Sigmoid colon (tissue), 7 donors: ENCODE results near the gene ACAT2. TPM values are rescaled to one million over a fixed set of nuclear protein-coding genes. Genes with fewer than 3 reads are reported as not detected.
"Not testable (repeated sequence)": the region's sequence is repeated elsewhere in the genome, so short reads cannot be mapped to it uniquely, and the experiment has no call there.

Source experiments
- DNase-seq: peaks from one replicate; pipeline ENCODE4 v3.0.0-alpha.2; 2019
- H3K27ac ChIP-seq, 4 donors: fragments of 200-600 bp; sonication (generic); one replicate each; pipeline ENCODE4 v1.5.1; 2016 to 2019; ENCODE audit warnings: mild to moderate bottlenecking in 1 of 4
- H3K27me3 ChIP-seq, 3 donors: fragments of 200-600 bp; sonication (generic); one replicate each; pipeline ENCODE4 v1.5.1; 2019; ENCODE audit warnings: mild to moderate bottlenecking in 1 of 3
- H3K36me3 ChIP-seq, 4 donors: fragments of 200-600 bp; sonication (generic); one replicate each; pipeline ENCODE4 v1.5.1; 2016 to 2019
- H3K4me1 ChIP-seq, 4 donors: fragments of 200-600 bp; sonication (generic); one replicate each; pipeline ENCODE4 v1.5.1; 2017 to 2019
- H3K4me3 ChIP-seq, 4 donors: fragments of 200-600 bp; sonication (generic); one replicate each; pipeline ENCODE4 v1.5.1; 2017 to 2019; ENCODE audit warnings: mild to moderate bottlenecking in 2 of 4, moderate library complexity in 1 of 4
- H3K9me3 ChIP-seq, 4 donors: fragments of 200-600 bp in 3 of 4; sonication (generic) in 3 of 4; one replicate each; pipeline versions ENCODE4 v1.5.1 to v1.6.1; 2013 to 2019
- EP300 ChIP-seq, 4 donors: sonication (generic); formaldehyde crosslinking; IDR thresholded peaks; one replicate each; pipeline ENCODE4 v1.6.1; 2017; ENCODE audit warnings: antibody characterized with exemption in 4 of 4
- POLR2A ChIP-seq, 2 donors: fragments of 450-650 bp; IDR thresholded peaks; one replicate each; pipeline ENCODE4 v1.6.1; 2016; ENCODE audit warnings: antibody characterized with exemption in 2 of 2, mild to moderate bottlenecking in 2 of 2, moderate library complexity in 2 of 2
- POLR2AphosphoS5 ChIP-seq, 4 donors: sonication (generic); formaldehyde crosslinking; IDR thresholded peaks; one replicate each; pipeline ENCODE4 v1.6.1; 2017; ENCODE audit warnings: antibody characterized with exemption in 4 of 4
- WGBS, 2 donors: extraction: QIAGEN DNeasy Blood & Tissue Kit; methylation state at CpG; one replicate each; pipeline ENCODE4 v1.1.7; 2013; 5-methylcytosine and 5-hydroxymethylcytosine counted together
- intact Hi-C: fragments of 100-400 bp; cut with DNase I; formaldehyde crosslinking; loops from one replicate; pipeline ENCODE4 v1.15.1; 2023
- polyA plus RNA-seq, 3 donors: library from polyadenylated mRNA; stranded (reverse); fragments of 200-250 nt; gene quantifications; one replicate each; pipeline ENCODE4 v1.2.3, GENCODE V29; 2013
- total RNA-seq, 4 donors: library from RNA; depleted of rRNA; stranded (reverse); fragments of >200 nt; gene quantifications; one replicate each; pipeline ENCODE4 v1.1.0, GENCODE V29; 2016
- TF ChIP-seq, protein P1 (sequence below), 4 experiments: fragments of 450-650 bp in 3 of 4; fragments of 200-600 bp in 1 of 4; IDR thresholded peaks; one replicate each; pipeline ENCODE4 v1.5.1; 2016 to 2019; ENCODE audit warnings: antibody characterized with exemption in 4 of 4, mild to moderate bottlenecking in 3 of 4, moderate library complexity in 2 of 4
- donor health status: healthy with polysubstance abuse.
- donor health status: Bipolar disorder and iron deficiency.
- donor health status: healthy.

Gene ACAT2
- total RNA-seq: 10 to 100 TPM in 1 of 4 donors, 1 to 10 TPM in 3; 4.1 to 12.1 (median 5.2) TPM
- polyA plus RNA-seq: 10 to 100 TPM; 42.0 to 85.1 (median 79.3) TPM

DNA sequence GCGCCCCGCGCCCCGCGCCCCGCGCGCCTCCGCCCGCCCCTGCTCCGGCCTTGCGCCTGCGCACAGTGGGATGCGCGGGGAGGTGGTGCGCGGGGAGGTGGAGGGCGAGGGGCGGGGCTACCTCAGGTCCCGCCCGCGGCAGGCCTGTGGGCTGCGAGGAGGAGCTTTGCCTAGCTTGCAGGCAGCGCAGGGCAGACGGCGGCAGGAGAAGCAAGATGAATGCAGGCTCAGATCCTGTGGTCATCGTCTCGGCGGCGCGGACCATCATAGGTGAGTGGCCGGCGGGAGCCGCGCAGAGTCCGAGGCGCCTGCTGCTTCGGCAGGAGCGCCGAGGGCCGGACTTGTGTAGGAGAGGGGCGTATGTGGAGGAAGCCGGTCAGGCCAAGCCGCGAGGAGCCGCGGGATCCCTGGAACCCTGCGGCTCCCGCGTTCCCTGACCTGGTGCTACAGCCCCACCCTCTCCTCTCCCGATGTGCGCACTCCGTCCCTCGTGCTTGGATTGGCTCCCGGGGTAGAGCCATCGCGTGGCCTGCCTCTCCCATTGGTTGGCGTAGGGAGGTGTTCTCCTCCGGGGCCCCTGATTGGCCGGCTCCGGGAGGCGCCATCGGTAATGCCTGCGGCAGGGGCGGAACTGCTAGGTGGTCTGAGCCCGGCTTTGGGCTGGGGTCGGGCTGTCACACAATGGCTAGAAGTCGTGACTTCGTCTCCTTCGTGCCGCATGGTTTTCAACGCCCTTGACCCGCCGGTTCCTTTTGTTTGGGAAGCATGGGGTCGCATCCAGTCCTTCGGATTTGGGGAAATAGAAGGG lies at the start of gene ACAT2:
TSS of gene ACAT2 (plus strand) at position 173 of the 808 bp plus-strand sequence. CDS start at position 216, 43 bp downstream.
- Histone ChIP-seq H3K9me3 (no peaks in the 10 kb centered on the region), H3K4me1 (peaks cover 0 to 20% (median 12%) of the 10 kb centered on the region in 4 donors), H3K36me3 (peaks cover 0 to 31% (median 2%) of the 10 kb centered on the region in 4 donors), H3K4me3 (peak within 1 kb of the TSS; percentile 74 to 99 (median 92)), H3K27me3 (no peaks in the 10 kb centered on the region), H3K27ac (peak within 1 kb of the TSS; percentile 98 to 100 (median 100))
- intact Hi-C loops: loop anchor here (1.0 to 2.0 kb wide), 3 partner anchors 27 to 69 kb away; partner anchors contain the start of genes SOD2 and TCP1
- WGBS, 2 donors: 1% methylated on average over 76 of the region's 76 CpGs
- DNase-seq: peak; percentile 99
- TF ChIP-seq, protein P1, sequence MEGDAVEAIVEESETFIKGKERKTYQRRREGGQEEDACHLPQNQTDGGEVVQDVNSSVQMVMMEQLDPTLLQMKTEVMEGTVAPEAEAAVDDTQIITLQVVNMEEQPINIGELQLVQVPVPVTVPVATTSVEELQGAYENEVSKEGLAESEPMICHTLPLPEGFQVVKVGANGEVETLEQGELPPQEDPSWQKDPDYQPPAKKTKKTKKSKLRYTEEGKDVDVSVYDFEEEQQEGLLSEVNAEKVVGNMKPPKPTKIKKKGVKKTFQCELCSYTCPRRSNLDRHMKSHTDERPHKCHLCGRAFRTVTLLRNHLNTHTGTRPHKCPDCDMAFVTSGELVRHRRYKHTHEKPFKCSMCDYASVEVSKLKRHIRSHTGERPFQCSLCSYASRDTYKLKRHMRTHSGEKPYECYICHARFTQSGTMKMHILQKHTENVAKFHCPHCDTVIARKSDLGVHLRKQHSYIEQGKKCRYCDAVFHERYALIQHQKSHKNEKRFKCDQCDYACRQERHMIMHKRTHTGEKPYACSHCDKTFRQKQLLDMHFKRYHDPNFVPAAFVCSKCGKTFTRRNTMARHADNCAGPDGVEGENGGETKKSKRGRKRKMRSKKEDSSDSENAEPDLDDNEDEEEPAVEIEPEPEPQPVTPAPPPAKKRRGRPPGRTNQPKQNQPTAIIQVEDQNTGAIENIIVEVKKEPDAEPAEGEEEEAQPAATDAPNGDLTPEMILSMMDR (IDR thresholded peaks at IDR 0.05): no peak
- TF ChIP-seq EP300 (IDR thresholded peaks at IDR 0.05): no peak
- peak in 1 of 2 donors; percentile 65 for TF ChIP-seq POLR2A (IDR thresholded peaks at IDR 0.05)
- TF ChIP-seq POLR2AphosphoS5 (IDR thresholded peaks at IDR 0.05): peak; percentile 54 to 79 (median 69)

GRCh38 chr6:159712389-159712788 lies 49.5 kb upstream of the ACAT2 start:
- DNase-seq, H3K9me3 ChIP-seq, H3K36me3 ChIP-seq, intact Hi-C loops, H3K4me3 ChIP-seq, H3K27ac ChIP-seq, H3K27me3 ChIP-seq: not testable (repeated sequence)
- H3K4me1 ChIP-seq: peaks cover 0 to 29% (median 27%) of the 10 kb centered on the region in 4 donors
- 90 to 93% methylated on average over 3 of the region's 3 CpGs for WGBS, 2 donors

GRCh38 chr6:159713984-159714383 lies 47.9 kb upstream of the ACAT2 start:
- 71 to 89% methylated on average over 7 of the region's 7 CpGs for WGBS, 2 donors
- Histone ChIP-seq H3K27me3 (no peaks in the 10 kb centered on the region), H3K9me3 (no peaks in the 10 kb centered on the region), H3K27ac (no peak overlapping the region), H3K36me3 (no peaks in the 10 kb centered on the region), H3K4me3 (no peak overlapping the region), H3K4me1 (peaks cover 0 to 34% (median 32%) of the 10 kb centered on the region in 4 donors)
- TF ChIP-seq POLR2A (IDR thresholded peaks at IDR 0.05): no peak
- TF ChIP-seq, protein P1 (IDR thresholded peaks at IDR 0.05): no peak
- TF ChIP-seq POLR2AphosphoS5 (IDR thresholded peaks at IDR 0.05): no peak
- no peak for TF ChIP-seq EP300 (IDR thresholded peaks at IDR 0.05)
- intact Hi-C loops: no loop called here
- DNase-seq: no peak

DNA sequence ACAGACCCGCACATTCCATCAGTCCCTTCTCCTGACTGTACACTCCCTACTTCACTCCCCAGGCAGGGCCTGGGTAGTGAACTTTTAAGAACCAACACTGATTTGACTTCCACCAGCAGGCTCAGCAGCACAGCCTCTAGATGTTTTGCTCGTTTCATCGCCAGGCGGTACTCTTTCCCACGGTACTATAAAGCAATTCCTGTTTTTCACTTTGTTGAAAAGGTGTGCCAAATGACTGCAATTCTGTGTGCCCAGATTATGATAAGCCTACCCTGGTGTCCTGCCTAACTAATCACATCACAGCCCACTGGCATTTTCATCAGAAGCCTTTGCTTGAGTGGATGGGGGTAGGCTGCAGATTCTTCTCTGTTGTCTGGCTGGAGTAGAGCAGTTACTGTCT lies 47.4 kb upstream of the ACAT2 start:
- Histone ChIP-seq H3K27me3 (no peaks in the 10 kb centered on the region), H3K27ac (peak overlapping the region in 1 of 4 donors; percentile 90), H3K36me3 (no peaks in the 10 kb centered on the region), H3K9me3 (no peaks in the 10 kb centered on the region), H3K4me3 (no peak overlapping the region), H3K4me1 (peaks cover 0 to 34% (median 32%) of the 10 kb centered on the region in 4 donors)
- 23 to 74% methylated on average over 5 of the region's 5 CpGs for WGBS, 2 donors
- intact Hi-C loops: no loop called here
- DNase-seq: no peak
- no peak for TF ChIP-seq POLR2AphosphoS5 (IDR thresholded peaks at IDR 0.05)
- TF ChIP-seq, protein P1 (IDR thresholded peaks at IDR 0.05): no peak

GRCh38 chr6:159715166-159715565 lies 46.7 kb upstream of the ACAT2 start:
- H3K36me3 ChIP-seq: no peaks in the 10 kb centered on the region
- peak overlapping the region; percentile 82 to 90 (median 86) for H3K27ac ChIP-seq
- 77 to 78% methylated on average over 3 of the region's 3 CpGs for WGBS, 2 donors
- no peaks in the 10 kb centered on the region for H3K9me3 ChIP-seq
- H3K4me3 ChIP-seq: no peak overlapping the region
- intact Hi-C loops: no loop called here
- no peak for DNase-seq
- peaks cover 0 to 34% (median 32%) of the 10 kb centered on the region in 4 donors for H3K4me1 ChIP-seq
- TF ChIP-seq, protein P1 (IDR thresholded peaks at IDR 0.05): no peak
- TF ChIP-seq POLR2AphosphoS5 (IDR thresholded peaks at IDR 0.05) (no peak), POLR2A (IDR thresholded peaks at IDR 0.05) (no peak), EP300 (IDR thresholded peaks at IDR 0.05) (no peak)
- no peaks in the 10 kb centered on the region for H3K27me3 ChIP-seq
